Osteoblast (primary cell): Measurements from ENCODE around the gene CTNNBIP1. TPM values are rescaled to one million over a fixed set of nuclear protein-coding genes. Genes with fewer than 3 reads are reported as not detected.

Experiments used
- DNase-seq: peaks from one replicate; pipeline ENCODE4 v3.0.0; 2011; ENCODE audit warnings: low spot score, mixed read lengths; ENCODE audit not compliant: insufficient read length; ENCODE audit errors: missing footprints
- H2AFZ ChIP-seq: 2 replicates; pipeline ENCODE4 v1.6.0; 2011; ENCODE audit warnings: mild to moderate bottlenecking, low read length
- H3K27ac ChIP-seq: 2 replicates; pipeline ENCODE4 v1.5.1; 2011; ENCODE audit warnings: mild to moderate bottlenecking, low read depth, low read length, moderate library complexity
- H3K27me3 ChIP-seq: 2 replicates; pipeline ENCODE4 v1.6.0; 2012; ENCODE audit warnings: mild to moderate bottlenecking, control low read depth, inconsistent platforms, low read length, moderate library complexity; ENCODE audit not compliant: insufficient read depth
- H3K36me3 ChIP-seq: 2 replicates; pipeline ENCODE4 v1.5.1; 2011; ENCODE audit warnings: mild to moderate bottlenecking, low read length, control low read depth, moderate library complexity; ENCODE audit not compliant: insufficient read depth
- H3K4me1 ChIP-seq: 2 replicates; pipeline ENCODE4 v1.5.1; 2011; ENCODE audit warnings: mild to moderate bottlenecking, low read length, control low read depth, moderate library complexity; ENCODE audit not compliant: insufficient read depth
- H3K4me2 ChIP-seq: 2 replicates; pipeline ENCODE4 v1.6.0; 2011; ENCODE audit warnings: mild to moderate bottlenecking, low read length; ENCODE audit not compliant: insufficient read depth
- H3K4me3 ChIP-seq: fragments of 200-600 bp; sonication (generic); 3 replicates; pipeline ENCODE4 v1.5.1; 2012; ENCODE audit warnings: mild to moderate bottlenecking, low read length, inconsistent platforms; ENCODE audit not compliant: insufficient read depth
- H3K79me2 ChIP-seq: 2 replicates; pipeline ENCODE4 v1.6.0; 2012; ENCODE audit warnings: mild to moderate bottlenecking, low read length, control low read depth, inconsistent platforms; ENCODE audit not compliant: insufficient read depth
- H3K9me3 ChIP-seq: 2 replicates; pipeline ENCODE4 v1.5.1; 2011; ENCODE audit warnings: low read depth, low read length, control low read depth
- H4K20me1 ChIP-seq: 2 replicates; pipeline ENCODE4 v1.6.0; 2012; ENCODE audit warnings: mild to moderate bottlenecking, low read length, control low read depth; ENCODE audit not compliant: insufficient read depth
- CTCF ChIP-seq: IDR thresholded peaks from 2 replicates; pipeline ENCODE4 v1.5.1; 2011; ENCODE audit warnings: mild to moderate bottlenecking, low read depth, low read length, moderate library complexity; ENCODE audit errors: extremely low read depth
- total RNA-seq: library from RNA; depleted of rRNA; stranded (reverse); fragments of >200 nt; gene quantifications from 2 replicates; pipeline ENCODE4 v1.2.3, GENCODE V29; 2012

Gene CTNNBIP1
- total RNA-seq, 1 donor: 18.5 TPM

GRCh38 chr1:9841460-9841859 lies 68.6 kb downstream of the CTNNBIP1 start:
- H2AFZ ChIP-seq: no peak overlapping the region
- TF ChIP-seq CTCF: no peak
- H3K4me3 ChIP-seq: no peak overlapping the region
- H3K27ac ChIP-seq: no peak overlapping the region
- no peak overlapping the region for H3K4me2 ChIP-seq
- H3K9me3 ChIP-seq: no peaks in the 10 kb centered on the region
- H3K4me1 ChIP-seq: peaks cover 5% of the 10 kb centered on the region
- no peaks in the 10 kb centered on the region for H3K79me2 ChIP-seq
- DNase-seq: peak; percentile 42
- no peaks in the 10 kb centered on the region for H3K27me3 ChIP-seq
- no peaks in the 10 kb centered on the region for H4K20me1 ChIP-seq
- no peaks in the 10 kb centered on the region for H3K36me3 ChIP-seq

GRCh38 chr1:9840176-9840575 lies 69.9 kb downstream of the CTNNBIP1 start:
- Histone ChIP-seq H3K79me2 (no peaks in the 10 kb centered on the region), H4K20me1 (no peaks in the 10 kb centered on the region), H3K4me2 (no peak overlapping the region), H3K27ac (no peak overlapping the region), H3K36me3 (no peaks in the 10 kb centered on the region), H3K9me3 (no peaks in the 10 kb centered on the region), H2AFZ (no peak overlapping the region), H3K27me3 (no peaks in the 10 kb centered on the region), H3K4me1 (peaks cover 12% of the 10 kb centered on the region), H3K4me3 (no peak overlapping the region)
- peak; percentile 84 for DNase-seq
- TF ChIP-seq CTCF: no peak

- Histone ChIP-seq H3K27ac (no peak overlapping the region), H3K36me3 (no peaks in the 10 kb centered on the region), H3K9me3 (no peaks in the 10 kb centered on the region), H3K4me1 (peaks cover 10% of the 10 kb centered on the region), H3K79me2 (no peaks in the 10 kb centered on the region), H3K4me3 (no peak overlapping the region), H3K27me3 (no peaks in the 10 kb centered on the region), H4K20me1 (no peaks in the 10 kb centered on the region), H3K4me2 (no peak overlapping the region), H2AFZ (no peak overlapping the region)
- TF ChIP-seq CTCF: no peak
- no peak for DNase-seq
Observed at GRCh38 chr1:9838946-9839345, 71.1 kb downstream of the CTNNBIP1 start.

GRCh38 chr1:9836632-9836960 lies 73.5 kb downstream of the CTNNBIP1 start:
- Histone ChIP-seq H3K79me2 (no peaks in the 10 kb centered on the region), H3K4me1 (peaks cover 7% of the 10 kb centered on the region), H3K9me3 (no peaks in the 10 kb centered on the region), H4K20me1 (no peaks in the 10 kb centered on the region), H3K36me3 (no peaks in the 10 kb centered on the region), H3K4me2 (no peak overlapping the region), H3K27ac (no peak overlapping the region), H3K4me3 (no peak overlapping the region), H2AFZ (no peak overlapping the region), H3K27me3 (no peaks in the 10 kb centered on the region)
- DNase-seq: no peak
- TF ChIP-seq CTCF: no peak
